CD4-positive, CD25-positive, alpha-beta regulatory T cell (primary cell): ENCODE measurements around the gene DBF4B. TPM values are rescaled to one million over a fixed set of nuclear protein-coding genes. Genes with fewer than 3 reads are reported as not detected.

Source experiments
- ATAC-seq, 2 donors: fragments of 150-1000 bp; cut with Tn5 transposase; one replicate each; pipeline ENCODE4 v1.10.0; 2021; ENCODE audit warnings: low read depth in 2 of 2, moderate number of reproducible peaks in 2 of 2, moderate library complexity in 1 of 2
- DNase-seq, 3 donors: peaks; one replicate each; pipeline versions ENCODE4 v3.0.0 to v3.0.0-alpha.2; 2012 to 2022; ENCODE audit warnings: mixed read lengths in 1 of 3
- H3K27ac ChIP-seq: one replicate; pipeline ENCODE4 v1.7.0; 2013; ENCODE audit warnings: mild to moderate bottlenecking, low read length; ENCODE audit not compliant: insufficient read depth, poor library complexity, severe bottlenecking
- H3K27me3 ChIP-seq: one replicate; pipeline ENCODE4 v1.7.0; 2013; ENCODE audit warnings: low read length; ENCODE audit not compliant: control insufficient read depth, insufficient read depth
- H3K36me3 ChIP-seq: one replicate; pipeline ENCODE4 v1.7.0; 2013; ENCODE audit warnings: mild to moderate bottlenecking, low read length, moderate library complexity; ENCODE audit not compliant: control insufficient read depth, insufficient read depth
- H3K4me1 ChIP-seq: 2 replicates; pipeline ENCODE4 v1.7.0; 2013; ENCODE audit warnings: mild to moderate bottlenecking, low read length; ENCODE audit not compliant: insufficient read depth, control insufficient read depth, poor library complexity, severe bottlenecking
- H3K4me3 ChIP-seq: one replicate; pipeline ENCODE4 v1.7.0; 2013; ENCODE audit warnings: low read depth, mild to moderate bottlenecking, low read length, moderate library complexity
- H3K9me3 ChIP-seq, 2 experiments: 1 replicate in 1 of 2; 2 replicates in 1 of 2; pipeline ENCODE4 v1.7.0; 2013; ENCODE audit warnings: low read length in 2 of 2, mild to moderate bottlenecking in 1 of 2, moderate library complexity in 1 of 2; ENCODE audit not compliant: control insufficient read depth in 2 of 2
- H3K27ac Mint-ChIP-seq, 3 donors: one replicate each; pipeline ENCODE4 v1.8.0; 2020 to 2022; ENCODE audit warnings: mild to moderate bottlenecking in 3 of 3, mixed read lengths in 3 of 3, moderate library complexity in 2 of 3
- H3K27me3 Mint-ChIP-seq: one replicate; pipeline ENCODE4 v1.8.0; 2022; ENCODE audit warnings: mild to moderate bottlenecking, mixed read lengths
- H3K36me3 Mint-ChIP-seq: one replicate; pipeline ENCODE4 v1.8.0; 2020; ENCODE audit warnings: mixed read lengths
- H3K4me1 Mint-ChIP-seq, 4 donors: one replicate each; pipeline ENCODE4 v1.8.0; 2020 to 2022; ENCODE audit warnings: mixed read lengths in 4 of 4, mild to moderate bottlenecking in 1 of 4
- H3K4me3 Mint-ChIP-seq, 4 donors: one replicate each; pipeline ENCODE4 v1.8.0; 2020 to 2022; ENCODE audit warnings: mild to moderate bottlenecking in 4 of 4, mixed read lengths in 4 of 4, moderate library complexity in 3 of 4
- H3K9me3 Mint-ChIP-seq, 7 donors: one replicate each; pipeline ENCODE4 v1.8.0; 2020 to 2022; ENCODE audit warnings: mixed read lengths in 7 of 7, mild to moderate bottlenecking in 3 of 7, moderate library complexity in 2 of 7
- polyA plus RNA-seq, 4 donors: library from polyadenylated mRNA; unstranded; fragments of 300-500 nt; fragmentation: Illumina TruSeq; gene quantifications; one replicate each; pipeline ENCODE4 v1.2.3, GENCODE V29; 2021
- total RNA-seq: library from RNA; stranded (reverse); gene quantifications from one replicate; pipeline ENCODE4 v1.2.3, GENCODE V29; 2022

DBF4B gene
- total and polyA plus RNA-seq, 5 donors from 2014 or later: 0.25 to 5.0 (median 1.2) TPM

GRCh38 chr17:44763170-44763569, 54.7 kb downstream of the DBF4B start:
- DNase-seq (no peak), ATAC-seq (no peak)
- Mint-ChIP-seq H3K4me1 (peaks cover 0 to 1% (median 0%) of the 10 kb centered on the region in 4 donors), H3K27ac (no peak overlapping the region), H3K4me3 (no peak overlapping the region), H3K36me3 (no peaks in the 10 kb centered on the region), H3K27me3 (peaks cover 39% of the 10 kb centered on the region), H3K9me3 (no peaks in the 10 kb centered on the region)
- H3K4me1 ChIP-seq: peaks cover 12% of the 10 kb centered on the region
- H3K9me3 ChIP-seq: no peaks in the 10 kb centered on the region
- no peak overlapping the region for H3K4me3 ChIP-seq
- H3K27me3 ChIP-seq: no peaks in the 10 kb centered on the region
- no peaks in the 10 kb centered on the region for H3K36me3 ChIP-seq
- no peak overlapping the region for H3K27ac ChIP-seq

DNA sequence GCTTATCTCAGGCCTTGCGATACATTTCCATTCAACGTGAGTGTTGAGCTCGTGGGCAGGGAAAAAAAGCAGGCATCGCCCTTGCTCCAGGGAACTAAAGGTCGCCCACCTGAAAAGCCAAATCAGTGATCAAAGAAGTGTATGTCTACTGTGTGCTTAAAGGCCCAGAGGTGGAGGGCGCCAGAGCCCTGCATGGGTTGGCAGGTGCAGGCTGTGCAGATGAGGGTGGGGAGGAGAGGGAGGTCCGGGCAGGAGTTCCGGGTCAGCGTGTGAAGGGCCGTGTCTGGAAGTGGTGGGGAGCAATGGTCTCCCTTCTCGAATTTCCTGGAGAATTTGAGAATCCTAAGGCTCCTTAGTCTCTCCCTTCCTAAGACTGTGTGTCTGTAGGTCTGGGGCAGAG, 57.5 kb downstream of the DBF4B start:
- Mint-ChIP-seq H3K4me1 (no peaks in the 10 kb centered on the region), H3K36me3 (no peaks in the 10 kb centered on the region), H3K27ac (peak overlapping the region in 1 of 3 donors; percentile 5), H3K4me3 (no peak overlapping the region), H3K27me3 (peaks cover 34% of the 10 kb centered on the region), H3K9me3 (no peaks in the 10 kb centered on the region)
- no peak overlapping the region for H3K27ac ChIP-seq
- no peaks in the 10 kb centered on the region for H3K36me3 ChIP-seq
- no peaks in the 10 kb centered on the region for H3K4me1 ChIP-seq
- DNase-seq: no peak
- no peak overlapping the region for H3K4me3 ChIP-seq
- ATAC-seq: no peak
- H3K9me3 ChIP-seq: no peaks in the 10 kb centered on the region
- H3K27me3 ChIP-seq: no peaks in the 10 kb centered on the region

DNA sequence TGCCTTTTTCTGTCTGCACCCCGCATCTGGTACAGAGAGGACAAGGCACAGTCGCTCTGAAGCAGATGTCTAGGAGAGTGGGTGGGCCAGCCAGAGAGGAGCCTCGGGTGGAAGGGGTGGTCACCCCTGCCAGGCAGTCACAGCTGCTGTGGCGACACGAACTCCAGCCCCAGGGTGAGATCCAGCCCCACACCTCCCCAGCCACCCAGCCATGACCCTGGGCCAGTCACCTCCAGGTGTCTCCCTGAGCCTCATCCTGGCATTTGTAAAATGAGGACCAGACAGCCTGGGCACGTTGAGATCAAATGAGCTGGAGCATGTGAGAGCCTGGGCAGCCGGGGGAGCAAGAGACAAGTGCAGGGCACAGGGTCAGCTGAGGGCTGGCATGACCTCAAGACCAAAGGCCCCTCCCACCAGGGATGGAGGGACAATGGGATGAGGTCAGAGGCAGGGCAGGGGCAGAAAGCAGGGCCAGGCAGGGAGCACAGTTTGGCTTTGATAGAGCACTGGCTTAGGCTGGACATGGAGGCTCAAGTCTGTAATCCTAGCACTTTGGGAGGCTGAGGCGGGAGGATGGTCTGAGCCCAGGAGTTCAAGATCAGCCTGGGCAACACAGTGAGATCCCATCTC, 58.1 kb downstream of the DBF4B start:
- no peak for ATAC-seq
- no peaks in the 10 kb centered on the region for H3K36me3 Mint-ChIP-seq

DNA sequence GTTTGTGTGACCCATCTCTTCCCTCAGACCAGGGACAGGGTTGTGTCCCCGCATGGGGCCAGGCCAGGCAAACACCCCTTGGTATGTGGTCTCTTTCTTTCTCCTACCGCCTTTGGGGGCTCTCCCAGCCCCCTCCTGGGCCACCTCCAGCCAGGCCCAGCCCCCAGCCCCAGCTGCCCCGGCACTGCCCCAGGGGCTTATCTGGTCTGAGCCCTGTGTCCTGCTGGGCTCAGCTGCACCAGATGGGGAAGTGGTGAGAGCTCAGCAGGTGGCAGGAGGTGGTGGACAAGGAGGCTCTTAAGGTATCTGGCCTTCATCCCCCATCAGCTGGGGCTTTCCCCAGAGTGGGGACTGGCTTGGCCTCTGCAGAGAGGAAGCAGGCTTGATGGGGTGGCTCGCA, 59.0 kb downstream of the DBF4B start:
- no peaks in the 10 kb centered on the region for H3K27me3 ChIP-seq
- no peak overlapping the region for H3K4me3 Mint-ChIP-seq
- ATAC-seq (no peak), DNase-seq (no peak)
- no peak overlapping the region for H3K27ac Mint-ChIP-seq
- H3K4me1 ChIP-seq: no peaks in the 10 kb centered on the region
- no peaks in the 10 kb centered on the region for H3K9me3 ChIP-seq
- H3K36me3 Mint-ChIP-seq: no peaks in the 10 kb centered on the region
- H3K9me3 Mint-ChIP-seq: no peaks in the 10 kb centered on the region
- H3K4me1 Mint-ChIP-seq: no peaks in the 10 kb centered on the region
- H3K4me3 ChIP-seq: no peak overlapping the region
- peaks cover 29% of the 10 kb centered on the region for H3K27me3 Mint-ChIP-seq
- no peaks in the 10 kb centered on the region for H3K36me3 ChIP-seq
- H3K27ac ChIP-seq: no peak overlapping the region

More for the DNA sequence above, 58.1 kb downstream of the DBF4B start:
- Mint-ChIP-seq H3K27ac (no peak overlapping the region), H3K27me3 (peaks cover 29% of the 10 kb centered on the region), H3K4me1 (no peaks in the 10 kb centered on the region), H3K4me3 (no peak overlapping the region), H3K9me3 (no peaks in the 10 kb centered on the region)
- Histone ChIP-seq H3K4me3 (no peak overlapping the region), H3K9me3 (no peaks in the 10 kb centered on the region), H3K4me1 (no peaks in the 10 kb centered on the region), H3K27ac (no peak overlapping the region), H3K27me3 (no peaks in the 10 kb centered on the region), H3K36me3 (no peaks in the 10 kb centered on the region)
- DNase-seq: no peak

- no peaks in the 10 kb centered on the region for H3K36me3 Mint-ChIP-seq
- no peak overlapping the region for H3K27ac Mint-ChIP-seq
- no peaks in the 10 kb centered on the region for H3K9me3 Mint-ChIP-seq
- no peaks in the 10 kb centered on the region for H3K4me1 ChIP-seq
- no peak overlapping the region for H3K27ac ChIP-seq
- H3K4me3 Mint-ChIP-seq: no peak overlapping the region
- H3K4me3 ChIP-seq: no peak overlapping the region
- DNase-seq (no peak), ATAC-seq (no peak)
- H3K27me3 Mint-ChIP-seq: peaks cover 26% of the 10 kb centered on the region
- H3K9me3 ChIP-seq: no peaks in the 10 kb centered on the region
- H3K36me3 ChIP-seq: no peaks in the 10 kb centered on the region
- H3K4me1 Mint-ChIP-seq: no peaks in the 10 kb centered on the region
- no peaks in the 10 kb centered on the region for H3K27me3 ChIP-seq
Observed at GRCh38 chr17:44768505-44769142, 60.2 kb downstream of the DBF4B start.

- Histone ChIP-seq H3K4me3 (no peak overlapping the region), H3K27me3 (no peaks in the 10 kb centered on the region), H3K36me3 (no peaks in the 10 kb centered on the region), H3K27ac (no peak overlapping the region), H3K9me3 (no peaks in the 10 kb centered on the region), H3K4me1 (no peaks in the 10 kb centered on the region)
- H3K36me3 Mint-ChIP-seq: no peaks in the 10 kb centered on the region
- H3K27ac Mint-ChIP-seq: no peak overlapping the region
- H3K27me3 Mint-ChIP-seq: peaks cover 20% of the 10 kb centered on the region
- DNase-seq (no peak), ATAC-seq (no peak)
- no peaks in the 10 kb centered on the region for H3K9me3 Mint-ChIP-seq
- no peaks in the 10 kb centered on the region for H3K4me1 Mint-ChIP-seq
- H3K4me3 Mint-ChIP-seq: no peak overlapping the region
Observed at GRCh38 chr17:44769230-44769629, 60.8 kb downstream of the DBF4B start.

GRCh38 chr17:44769647-44770084, 61.2 kb downstream of the DBF4B start:
- peaks cover 18% of the 10 kb centered on the region for H3K27me3 Mint-ChIP-seq

More at GRCh38 chr17:44769647-44770084, 61.2 kb downstream of the DBF4B start:
- Mint-ChIP-seq H3K27ac (no peak overlapping the region), H3K36me3 (no peaks in the 10 kb centered on the region), H3K4me1 (peaks cover 0 to 1% (median 0%) of the 10 kb centered on the region in 4 donors), H3K9me3 (no peaks in the 10 kb centered on the region), H3K4me3 (no peak overlapping the region)
- no peaks in the 10 kb centered on the region for H3K9me3 ChIP-seq
- ATAC-seq: no peak
- no peak overlapping the region for H3K4me3 ChIP-seq
- peaks cover 2% of the 10 kb centered on the region for H3K4me1 ChIP-seq
- H3K36me3 ChIP-seq: no peaks in the 10 kb centered on the region
- no peaks in the 10 kb centered on the region for H3K27me3 ChIP-seq
- H3K27ac ChIP-seq: no peak overlapping the region
- no peak for DNase-seq
